Activated naive CD8-positive, alpha-beta T cell treated with anti-CD3 and anti-CD28 coated beads, Interleukin-2, amount 10 ng/mL, durations not matched to agents 7 days and 5 days (primary cell): ENCODE results near the gene RGL4. TPM values are rescaled to one million over a fixed set of nuclear protein-coding genes. Genes with fewer than 3 reads are reported as not detected.
A peak's percentile ranks its signal among the peaks of the same experiment; 100 is the strongest.
"Not testable (repeated sequence)": the region's sequence is repeated elsewhere in the genome, so short reads cannot be mapped to it uniquely, and the experiment has no call there.

Experiments
- ATAC-seq: fragments of 150-1000 bp; cut with Tn5 transposase; one replicate; pipeline ENCODE4 v1.10.0; 2021; ENCODE audit warnings: low read depth, moderate library complexity
- POLR2A ChIA-PET: fragments of 350-600 bp; sonication (Branson Sonifier 250); formaldehyde crosslinking; loops from one replicate; lab custom pipeline; 2021; ENCODE audit warnings: antibody characterized with exemption; lab: Charles Lee
- DNase-seq: peaks from one replicate; pipeline ENCODE4 v3.0.0; 2021
- H3K27ac Mint-ChIP-seq: one replicate; pipeline ENCODE4 v1.8.0; 2022; ENCODE audit warnings: mild to moderate bottlenecking, mixed read lengths
- H3K27me3 Mint-ChIP-seq: one replicate; pipeline ENCODE4 v1.8.0; 2022; ENCODE audit warnings: mild to moderate bottlenecking, moderate library complexity, mixed read lengths
- H3K36me3 Mint-ChIP-seq: one replicate; pipeline ENCODE4 v1.8.0; 2021; ENCODE audit warnings: mild to moderate bottlenecking, mixed read lengths
- H3K4me1 Mint-ChIP-seq: one replicate; pipeline ENCODE4 v1.8.0; 2021; ENCODE audit warnings: mixed read lengths
- H3K4me3 Mint-ChIP-seq: one replicate; pipeline ENCODE4 v1.8.0; 2022; ENCODE audit warnings: mild to moderate bottlenecking, moderate library complexity, mixed read lengths
- H3K9me3 Mint-ChIP-seq: one replicate; pipeline ENCODE4 v1.8.0; 2021; ENCODE audit warnings: mixed read lengths
- total RNA-seq, 2 experiments: library from RNA; stranded (reverse); gene quantifications; one replicate each; pipeline ENCODE4 v1.2.3, GENCODE V29; 2021

RGL4 gene
- total RNA-seq, 2 experiments from 2014 or later, result 24.9 to 25.8 TPM

DNA sequence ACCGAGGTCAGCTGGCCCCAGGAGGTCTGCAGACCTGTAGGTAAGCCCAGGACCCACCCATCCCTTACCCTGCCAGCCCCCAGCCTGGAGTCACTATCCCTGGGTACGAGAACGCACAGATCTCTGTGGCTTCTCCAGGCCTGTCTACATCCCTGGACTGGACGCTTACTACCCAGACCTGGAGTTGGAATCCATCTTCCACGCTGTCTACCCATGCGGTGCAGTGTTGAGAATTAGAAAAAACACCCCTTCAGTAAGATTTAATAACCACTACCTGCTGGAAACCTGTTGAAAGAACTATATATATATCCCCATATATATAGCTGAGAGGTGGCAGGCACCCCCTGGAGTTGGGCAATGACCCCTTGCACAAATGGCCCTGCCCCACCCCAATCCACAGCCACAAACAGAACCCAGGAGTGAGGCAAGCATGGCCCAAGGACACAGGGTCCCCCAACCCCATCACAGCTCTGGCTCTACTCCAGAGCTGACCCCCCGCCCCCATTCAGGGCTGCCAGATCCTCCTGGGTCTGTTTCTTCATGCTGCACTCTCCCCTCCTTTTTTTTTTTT, 17.7 kb upstream of the RGL4 start:
- ATAC-seq (no peak), DNase-seq (peak; percentile 32)
- peaks cover 14% of the 10 kb centered on the region for H3K4me1 Mint-ChIP-seq
- POLR2A ChIA-PET, result no interaction called here
- no peaks in the 10 kb centered on the region for H3K27me3 Mint-ChIP-seq
- H3K36me3 Mint-ChIP-seq, result peaks cover 1% of the 10 kb centered on the region
- H3K9me3 Mint-ChIP-seq, result no peaks in the 10 kb centered on the region
- H3K4me3 Mint-ChIP-seq, result no peak overlapping the region
- peak overlapping the region; percentile 18 for H3K27ac Mint-ChIP-seq

DNA sequence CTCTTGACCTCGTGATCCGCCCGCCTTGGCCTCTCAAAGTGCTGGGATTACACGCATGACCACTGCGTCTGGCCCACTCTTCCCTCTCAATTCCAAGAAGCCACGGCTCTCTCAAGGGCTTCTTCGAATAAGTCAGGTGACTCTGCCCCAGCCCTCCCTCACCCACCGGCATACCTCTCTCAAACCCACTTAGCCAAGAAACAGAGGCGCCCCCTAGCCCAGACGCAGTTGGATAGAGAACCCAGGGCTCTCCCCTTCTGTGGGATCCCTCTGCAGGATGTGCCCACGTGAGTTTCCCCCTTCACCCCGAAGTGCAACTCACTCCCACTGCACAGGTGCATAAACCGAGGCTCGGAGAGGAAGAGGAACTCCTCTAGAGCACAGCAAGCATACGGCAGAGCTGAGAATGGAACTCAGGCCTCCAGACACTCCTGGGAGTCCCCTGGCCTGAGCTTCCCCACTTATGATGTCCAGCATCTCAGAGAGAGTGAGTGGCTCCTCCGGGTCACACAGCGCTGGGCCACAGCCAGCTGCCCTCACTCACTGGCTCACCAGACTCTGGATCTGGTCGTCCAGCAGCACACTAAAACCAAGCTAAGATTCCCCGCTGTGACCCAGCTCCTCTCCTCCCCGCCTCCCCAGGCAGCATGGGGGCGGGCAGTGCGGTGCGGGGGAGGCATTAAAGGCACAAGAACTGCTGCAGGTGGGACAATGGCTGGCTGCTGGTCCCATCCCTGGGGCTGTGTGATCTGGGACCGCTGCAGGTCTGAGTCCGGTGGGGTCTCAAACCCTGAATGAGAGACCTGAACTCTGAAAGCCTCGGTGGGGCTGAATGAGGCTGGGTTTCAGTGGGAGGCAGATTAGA, 16.8 kb upstream of the RGL4 start:
- ATAC-seq, result no peak
- DNase-seq, result no peak
- Mint-ChIP-seq H3K27me3 (no peaks in the 10 kb centered on the region), H3K27ac (no peak overlapping the region), H3K4me3 (no peak overlapping the region), H3K4me1 (peaks cover 14% of the 10 kb centered on the region), H3K9me3 (no peaks in the 10 kb centered on the region), H3K36me3 (peaks cover 1% of the 10 kb centered on the region)
- POLR2A ChIA-PET, result no interaction called here

DNA sequence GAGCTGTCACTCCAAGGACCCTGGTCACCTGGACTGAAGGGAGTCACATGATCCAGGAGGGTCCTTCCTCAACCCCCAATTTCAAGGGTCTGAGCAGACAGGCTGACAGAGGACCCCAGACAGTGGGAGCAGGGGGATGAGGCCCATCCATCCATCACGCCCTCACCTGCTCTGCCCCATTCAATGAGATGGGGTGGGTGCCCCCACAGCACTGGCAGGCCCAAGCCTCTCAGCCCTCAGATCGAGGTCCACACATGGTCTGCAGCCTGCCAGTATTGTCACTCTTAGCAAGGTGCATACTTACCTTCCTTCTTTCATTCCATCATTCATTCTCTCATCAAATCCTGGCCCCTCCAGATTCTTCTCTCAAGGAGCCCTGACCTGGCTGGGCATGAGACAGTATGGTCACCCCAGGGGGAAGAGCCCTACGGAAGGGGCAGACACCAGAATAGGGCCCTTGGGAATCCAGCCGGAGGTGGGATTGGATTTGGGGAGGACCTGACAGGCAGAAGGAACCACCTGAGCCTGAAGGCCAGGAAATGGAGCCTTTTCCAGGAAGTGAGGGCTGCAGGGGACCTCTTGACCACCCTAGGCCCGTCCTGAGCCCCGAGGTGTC, 15.8 kb upstream of the RGL4 start:
- H3K27me3 Mint-ChIP-seq, H3K36me3 Mint-ChIP-seq, H3K4me3 Mint-ChIP-seq, ATAC-seq, DNase-seq, H3K9me3 Mint-ChIP-seq, POLR2A ChIA-PET: not testable (repeated sequence)
- Mint-ChIP-seq H3K27ac (peak overlapping the region; percentile 30), H3K4me1 (peaks cover 14% of the 10 kb centered on the region)

DNA sequence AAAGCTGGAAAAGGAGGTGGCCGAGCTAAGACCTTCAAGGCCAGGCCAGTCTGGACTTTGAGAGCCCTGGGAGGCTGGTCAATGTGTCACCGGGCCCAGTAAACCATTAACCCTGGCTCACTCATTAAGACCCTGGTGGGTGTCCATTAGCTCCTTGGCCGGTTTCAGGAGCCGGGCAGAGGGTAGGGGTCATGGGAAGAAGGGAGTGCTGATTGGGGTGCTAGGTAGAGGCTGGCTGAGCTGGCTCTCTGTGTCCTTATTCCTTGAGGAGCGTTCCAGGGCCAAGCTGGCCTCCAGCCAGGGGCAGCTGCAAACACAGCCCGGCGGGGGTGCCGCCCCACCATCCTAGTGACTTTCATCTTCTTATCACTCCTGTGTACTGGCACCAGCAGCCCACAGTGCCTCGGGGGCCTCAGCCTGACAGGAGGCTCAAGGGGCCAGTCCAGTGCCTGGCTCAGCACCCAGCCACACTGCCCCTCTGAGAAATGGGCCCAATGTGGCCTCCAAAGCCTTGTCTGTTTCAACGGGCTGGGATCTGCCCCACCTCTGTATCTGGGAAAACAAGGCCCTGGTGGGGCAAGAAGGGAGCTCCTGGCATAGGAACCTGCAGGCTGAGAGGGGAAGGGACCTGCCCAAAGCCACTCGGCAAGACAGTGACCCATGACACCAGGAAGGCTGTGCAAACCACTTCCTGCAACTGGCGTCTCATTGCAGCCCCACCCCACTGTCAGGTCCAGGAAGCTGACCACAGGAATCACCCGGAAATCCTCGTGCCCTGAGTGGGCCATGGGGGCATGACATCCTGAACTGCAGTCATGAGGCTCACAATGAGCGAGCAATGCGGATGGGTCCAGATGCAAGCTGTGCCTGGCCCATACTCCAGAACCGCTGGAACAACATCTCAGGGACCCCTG, 15.1 kb upstream of the RGL4 start:
- Mint-ChIP-seq H3K4me3 (no peak overlapping the region), H3K27me3 (no peaks in the 10 kb centered on the region), H3K4me1 (peaks cover 14% of the 10 kb centered on the region), H3K9me3 (no peaks in the 10 kb centered on the region), H3K36me3 (no peaks in the 10 kb centered on the region), H3K27ac (no peak overlapping the region)
- DNase-seq (no peak), ATAC-seq (no peak)
- POLR2A ChIA-PET, result interaction anchor here (1.2 kb wide), 1 partner anchor 75 kb away, joined by 3 read pairs; the partner anchor contains the start of gene ZNF70

DNA sequence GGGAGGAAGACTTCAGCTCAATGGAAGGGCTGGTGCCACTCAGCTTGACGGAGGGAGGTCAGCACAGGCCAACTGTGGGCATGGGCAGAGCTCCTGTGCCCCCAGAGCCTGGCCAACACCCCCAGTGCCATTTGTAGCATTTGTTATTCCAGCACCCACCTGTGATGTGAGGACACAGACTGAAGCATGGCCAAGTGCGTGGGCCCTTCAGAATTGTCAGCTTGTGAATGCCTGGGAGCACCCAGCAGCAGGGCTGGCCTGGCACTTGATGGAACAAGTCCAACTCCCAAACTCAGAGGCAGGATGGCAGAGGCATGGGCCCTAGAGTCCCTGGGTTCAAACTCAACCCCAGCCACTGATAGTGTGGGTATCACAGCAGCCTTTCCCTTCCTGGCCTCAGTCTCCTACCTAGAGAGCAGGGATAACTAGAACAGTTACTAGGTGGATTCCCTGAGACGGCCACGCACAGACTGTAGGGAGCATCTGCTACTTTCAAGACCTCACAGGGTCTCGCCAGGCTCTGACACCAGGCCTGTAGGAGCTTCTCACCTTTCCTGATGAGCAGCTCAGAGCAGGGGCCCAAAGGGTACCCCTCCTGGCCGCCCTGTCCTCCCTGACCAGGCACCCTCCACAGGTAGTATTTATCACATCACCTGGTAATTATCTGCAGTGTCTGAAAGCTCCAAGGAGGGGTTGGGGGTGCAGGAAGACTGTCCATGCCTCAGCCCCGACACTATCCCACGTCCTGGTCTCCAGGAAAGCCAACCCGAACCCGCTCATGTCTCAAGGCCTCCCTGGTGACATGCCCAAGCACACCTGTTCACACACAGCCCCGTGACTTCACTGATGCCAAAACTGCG, 13.7 kb upstream of the RGL4 start:
- Mint-ChIP-seq H3K4me1 (peaks cover 14% of the 10 kb centered on the region), H3K27ac (peak overlapping the region; percentile 32)
- not testable (repeated sequence) for DNase-seq, H3K4me3 Mint-ChIP-seq, H3K36me3 Mint-ChIP-seq, H3K27me3 Mint-ChIP-seq, ATAC-seq, H3K9me3 Mint-ChIP-seq
- POLR2A ChIA-PET, result interaction anchor here (1.2 kb wide), 1 partner anchor 74 kb away, joined by 3 read pairs; the partner anchor contains the start of gene ZNF70

DNA sequence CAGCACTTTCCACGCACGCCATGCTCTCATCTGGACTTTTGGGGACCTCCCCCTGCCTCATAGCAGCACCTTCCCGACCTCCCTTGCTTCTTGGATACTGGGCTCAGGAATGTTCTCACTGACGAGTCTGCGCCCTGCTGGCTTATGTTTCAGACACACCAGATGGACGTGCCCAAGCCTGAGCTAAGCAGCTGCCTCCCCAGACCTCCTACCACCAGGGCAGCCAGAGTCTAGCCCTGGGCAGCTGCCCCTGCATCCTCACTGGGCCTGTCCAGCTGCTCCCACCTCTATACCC, 13.2 kb upstream of the RGL4 start:
- no peaks in the 10 kb centered on the region for H3K27me3 Mint-ChIP-seq
- no peak for ATAC-seq
- H3K4me1 Mint-ChIP-seq, result peaks cover 12% of the 10 kb centered on the region
- POLR2A ChIA-PET, result no interaction called here
- H3K36me3 Mint-ChIP-seq, result no peaks in the 10 kb centered on the region
- H3K9me3 Mint-ChIP-seq, result no peaks in the 10 kb centered on the region
- H3K4me3 Mint-ChIP-seq, result no peak overlapping the region
- no peak for DNase-seq
- peak overlapping the region; percentile 1 for H3K27ac Mint-ChIP-seq

DNA sequence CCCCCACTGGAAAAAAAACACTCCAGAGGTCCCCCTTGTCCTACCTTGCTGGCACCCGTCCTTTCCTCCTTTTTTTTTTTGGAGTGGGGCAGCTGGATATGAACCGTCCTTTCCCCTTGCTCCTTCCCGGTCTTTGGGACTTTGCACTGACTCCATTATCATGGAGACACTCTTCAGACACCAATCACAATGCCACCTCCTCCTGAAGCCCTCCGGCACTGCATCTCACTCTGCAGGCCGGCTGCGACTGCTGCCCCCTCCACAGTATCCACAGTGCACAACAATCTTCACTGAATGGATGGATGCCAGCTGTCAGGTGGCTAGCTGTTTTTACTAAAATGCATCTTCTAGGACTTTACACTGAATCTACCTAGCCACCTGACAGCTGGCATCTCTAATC, 12.7 kb upstream of the RGL4 start:
- ATAC-seq, result no peak
- POLR2A ChIA-PET, result no interaction called here
- H3K27ac Mint-ChIP-seq, result peak overlapping the region; percentile 1
- H3K4me3 Mint-ChIP-seq, result no peak overlapping the region
- no peak for DNase-seq
- no peaks in the 10 kb centered on the region for H3K36me3 Mint-ChIP-seq
- H3K27me3 Mint-ChIP-seq, result no peaks in the 10 kb centered on the region
- H3K4me1 Mint-ChIP-seq, result peaks cover 12% of the 10 kb centered on the region
- no peaks in the 10 kb centered on the region for H3K9me3 Mint-ChIP-seq

DNA sequence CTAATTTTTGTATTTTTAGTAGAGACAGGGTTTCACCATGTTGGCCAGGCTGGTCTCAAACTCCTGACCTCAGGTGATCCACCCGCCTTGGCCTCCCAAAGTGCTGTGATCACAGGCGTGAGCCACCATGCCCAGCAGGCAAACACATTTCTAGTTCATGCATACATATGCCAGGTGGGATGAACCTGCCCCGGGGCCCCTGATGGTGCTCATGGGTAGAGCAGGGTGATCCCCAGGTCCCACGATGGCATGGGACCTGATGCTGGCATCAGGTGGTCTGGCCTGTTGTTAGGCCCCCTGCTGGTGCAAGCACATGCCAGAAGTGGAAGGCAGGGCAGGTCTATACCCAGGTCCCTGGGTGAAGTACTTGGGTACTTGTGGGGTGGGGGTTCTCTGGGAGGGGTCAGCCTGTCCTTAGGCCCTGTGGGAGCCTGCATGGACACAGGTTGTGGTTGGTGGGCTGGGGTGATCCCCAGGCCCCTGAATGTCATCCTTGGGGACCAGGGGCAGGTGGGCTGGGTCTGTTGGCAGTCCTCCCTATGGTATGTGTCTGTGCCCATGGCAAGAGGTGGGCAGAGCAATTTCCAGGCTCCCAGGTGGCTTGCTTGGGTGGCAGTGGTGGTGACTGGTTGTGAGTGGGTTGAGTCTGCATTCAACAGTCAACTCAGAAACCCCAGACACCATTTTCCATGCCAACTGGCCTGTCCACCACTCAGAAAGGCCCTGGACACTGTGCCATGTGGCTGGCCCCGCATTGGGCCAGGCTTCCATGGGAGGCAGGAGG, 9.6 kb upstream of the RGL4 start:
- H3K36me3 Mint-ChIP-seq, result peaks cover 3% of the 10 kb centered on the region
- no peak for DNase-seq
- no peak overlapping the region for H3K27ac Mint-ChIP-seq
- peaks cover 7% of the 10 kb centered on the region for H3K4me1 Mint-ChIP-seq
- ATAC-seq, result no peak
- POLR2A ChIA-PET, result no interaction called here
- H3K4me3 Mint-ChIP-seq, result no peak overlapping the region
- no peaks in the 10 kb centered on the region for H3K27me3 Mint-ChIP-seq
- no peaks in the 10 kb centered on the region for H3K9me3 Mint-ChIP-seq

DNA sequence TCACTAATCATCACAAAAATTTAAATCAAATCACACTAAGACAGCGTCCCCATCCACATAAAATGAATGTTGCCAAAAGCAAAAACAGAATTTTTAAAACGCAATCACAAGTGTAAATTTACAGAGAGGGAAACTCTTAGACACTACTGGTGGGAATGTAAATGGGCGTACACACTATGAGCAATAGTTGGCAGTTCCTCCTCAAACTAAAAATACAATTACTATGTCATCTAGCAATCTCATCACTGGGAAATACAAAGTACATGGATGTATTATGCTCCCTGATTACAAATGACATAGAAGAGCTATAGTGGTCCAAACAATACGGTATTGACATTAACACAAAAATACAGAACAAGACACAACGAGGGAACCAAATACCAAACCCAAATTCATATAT, 8.7 kb upstream of the RGL4 start:
- POLR2A ChIA-PET, result no interaction called here
- Mint-ChIP-seq H3K27ac (no peak overlapping the region), H3K36me3 (peaks cover 3% of the 10 kb centered on the region)

DNA sequence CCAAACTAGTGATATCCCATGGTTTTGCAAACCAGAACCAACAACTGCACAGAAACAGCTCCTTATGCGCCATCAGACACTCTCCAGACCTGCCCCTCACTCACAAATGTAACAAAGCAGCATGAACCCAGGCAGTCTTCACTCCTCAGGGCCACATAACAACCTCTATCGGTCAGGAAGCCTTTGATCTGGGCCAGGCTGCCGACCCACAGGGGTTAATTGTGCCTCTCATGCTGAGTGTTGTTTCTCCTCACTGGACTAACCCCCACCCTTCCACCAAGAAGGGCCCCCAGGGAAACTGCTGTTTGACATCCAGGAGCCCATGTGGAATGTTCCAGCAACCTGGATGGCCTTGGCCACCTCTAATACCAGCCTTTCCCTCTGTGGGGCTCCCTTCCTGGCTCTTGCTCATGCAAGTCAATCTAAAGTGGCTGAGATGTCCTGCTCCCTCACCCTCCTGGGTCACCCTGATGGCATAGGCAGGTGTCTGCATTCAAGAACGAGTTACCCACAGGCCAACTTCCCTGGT, 7.9 kb upstream of the RGL4 start:
- no peak for DNase-seq
- Mint-ChIP-seq H3K36me3 (peaks cover 3% of the 10 kb centered on the region), H3K9me3 (no peaks in the 10 kb centered on the region), H3K27me3 (no peaks in the 10 kb centered on the region), H3K27ac (no peak overlapping the region), H3K4me1 (peaks cover 8% of the 10 kb centered on the region), H3K4me3 (no peak overlapping the region)
- no peak for ATAC-seq
- POLR2A ChIA-PET, result no interaction called here

More for the DNA sequence above, 8.7 kb upstream of the RGL4 start:
- Mint-ChIP-seq H3K27me3 (no peaks in the 10 kb centered on the region), H3K9me3 (no peaks in the 10 kb centered on the region), H3K4me3 (no peak overlapping the region), H3K4me1 (peaks cover 10% of the 10 kb centered on the region)
- ATAC-seq, result no peak
- DNase-seq, result no peak

DNA sequence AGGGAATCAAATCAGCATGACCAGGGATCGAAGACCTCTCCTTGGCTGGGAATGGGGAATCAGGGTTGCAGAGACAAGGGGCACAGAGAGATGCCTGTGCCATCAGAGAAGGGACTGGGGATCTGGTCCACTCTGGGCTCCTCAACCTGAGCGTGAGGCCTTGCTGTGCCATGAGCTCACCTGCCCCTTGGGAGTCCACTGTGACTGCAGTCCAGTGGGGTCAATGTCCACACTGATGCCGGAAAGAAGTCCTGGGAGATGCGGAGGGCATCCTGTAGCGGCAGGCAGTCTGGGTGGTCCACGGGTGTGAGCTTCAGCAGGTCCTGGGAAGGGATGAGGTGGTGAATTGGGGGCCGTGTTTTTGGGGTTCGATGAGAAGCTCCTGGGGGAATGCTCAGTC, 7.3 kb upstream of the RGL4 start:
- Mint-ChIP-seq H3K27ac (no peak overlapping the region), H3K36me3 (peaks cover 3% of the 10 kb centered on the region), H3K27me3 (no peaks in the 10 kb centered on the region), H3K4me3 (no peak overlapping the region), H3K4me1 (peaks cover 8% of the 10 kb centered on the region), H3K9me3 (no peaks in the 10 kb centered on the region)
- DNase-seq, result no peak
- POLR2A ChIA-PET, result no interaction called here
- ATAC-seq, result no peak

DNA sequence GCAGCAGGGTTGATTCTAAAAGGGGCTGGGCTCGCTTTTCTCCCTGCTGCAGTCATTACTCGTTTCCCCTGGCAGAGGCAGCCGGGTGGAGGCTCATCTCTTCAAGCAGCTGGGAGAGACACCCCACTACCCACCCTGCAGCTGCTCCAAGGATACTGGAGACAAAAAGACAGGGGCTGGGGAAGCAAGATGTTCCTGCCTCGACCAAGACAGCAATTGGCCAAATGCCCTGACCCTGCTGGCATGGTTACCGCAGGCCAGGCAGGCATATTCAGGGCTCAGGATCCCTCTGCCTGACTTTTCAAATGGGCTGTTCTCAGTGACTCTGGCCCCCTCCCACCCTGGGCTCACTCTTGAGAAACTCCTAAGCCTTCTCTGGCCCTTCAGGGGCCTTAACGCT, 6.8 kb upstream of the RGL4 start:
- POLR2A ChIA-PET, result interaction anchor here (0.7 kb wide), 1 partner anchor 12 kb away, joined by 3 read pairs; no protein-coding TSS in a partner anchor
- Mint-ChIP-seq H3K27ac (no peak overlapping the region), H3K9me3 (no peaks in the 10 kb centered on the region), H3K4me3 (no peak overlapping the region), H3K27me3 (no peaks in the 10 kb centered on the region), H3K36me3 (peaks cover 3% of the 10 kb centered on the region), H3K4me1 (peaks cover 8% of the 10 kb centered on the region)
- DNase-seq (no peak), ATAC-seq (no peak)
